GM12891 (cell line): ENCODE data around the gene NOX1.

Experiments used
- POLR2A ChIP-seq: IDR thresholded peaks from 2 replicates; pipeline ENCODE4 v1.6.1; 2011; ENCODE audit warnings: low read depth, low read length, control low read depth
- POLR2AphosphoS5 ChIP-seq: IDR thresholded peaks from 2 replicates; pipeline ENCODE4 v1.6.1; 2011; ENCODE audit warnings: low read depth, low read length, control low read depth
- TAF1 ChIP-seq: IDR thresholded peaks from 2 replicates; pipeline ENCODE4 v1.6.1; 2011; ENCODE audit warnings: low read depth, low read length, control low read depth

DNA sequence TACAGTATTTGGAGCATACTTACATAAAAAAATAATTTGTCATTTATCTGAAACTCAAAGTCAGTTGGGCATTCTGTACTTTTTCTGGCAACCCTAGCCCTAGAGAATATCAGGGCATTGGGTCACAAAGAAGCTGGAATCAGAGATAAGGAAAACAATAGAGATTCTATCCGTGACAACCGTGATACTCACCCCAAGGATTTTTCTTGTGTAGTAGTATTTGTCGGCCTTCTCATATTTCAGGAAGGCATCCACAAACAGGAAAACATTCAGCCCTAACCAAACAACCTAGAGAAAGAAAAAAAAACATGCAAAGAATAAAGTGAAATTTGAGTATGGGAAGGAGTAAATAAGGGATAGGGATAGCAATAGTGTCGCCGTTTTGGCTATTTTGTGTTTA lies 3.6 kb downstream of the NOX1 start:
- no peak for TF ChIP-seq TAF1
- TF ChIP-seq POLR2A: no peak
- TF ChIP-seq POLR2AphosphoS5: no peak
